Neural cell (in vitro differentiated cells): ENCODE measurements around the gene MPZL1. TPM values are rescaled to one million over a fixed set of nuclear protein-coding genes. Genes with fewer than 3 reads are reported as not detected.

Experiments
- H2AFZ ChIP-seq: fragments of 200-600, 300-800 bp; sonication (generic), shearing (Covaris generic); 2 replicates; pipeline ENCODE4 v1.6.0; 2014; ENCODE audit warnings: low read depth, mild to moderate bottlenecking, antibody characterized with exemption, low read length, moderate library complexity
- H3F3A ChIP-seq: fragments of 200-600 bp; shearing (Covaris generic); 2 replicates; pipeline ENCODE4 v1.6.1; 2016; ENCODE audit warnings: mild to moderate bottlenecking, moderate library complexity, mixed read lengths, antibody characterized with exemption, low read length; ENCODE audit not compliant: insufficient read depth, poor library complexity, severe bottlenecking
- H3K27ac ChIP-seq: fragments of 200-600, 300-800 bp; sonication (generic), shearing (Covaris generic); 2 replicates; pipeline ENCODE4 v1.5.1; 2014; ENCODE audit warnings: mild to moderate bottlenecking, low read length, moderate library complexity
- H3K27me3 ChIP-seq: fragments of 300-800, 200-600 bp; sonication (generic), shearing (Covaris generic); 2 replicates; pipeline ENCODE4 v1.6.0; 2014; ENCODE audit warnings: mild to moderate bottlenecking, low read depth, low read length, moderate library complexity; ENCODE audit not compliant: insufficient read depth
- H3K36me3 ChIP-seq: fragments of 300-800, 200-600 bp; sonication (generic), shearing (Covaris generic); 2 replicates; pipeline ENCODE4 v1.5.1; 2014; ENCODE audit warnings: mild to moderate bottlenecking, antibody characterized with exemption, low read length, moderate library complexity; ENCODE audit not compliant: insufficient read depth
- H3K4me2 ChIP-seq: fragments of 300-800, 200-600 bp; sonication (generic), shearing (Covaris generic); 2 replicates; pipeline ENCODE4 v1.6.0; 2014; ENCODE audit warnings: mild to moderate bottlenecking, low read length
- H3K4me3 ChIP-seq: fragments of 300-800, 200-600 bp; sonication (generic), shearing (Covaris generic); 2 replicates; pipeline ENCODE4 v1.5.1; 2014; ENCODE audit warnings: mild to moderate bottlenecking, low read length, moderate library complexity
- H3K79me2 ChIP-seq: fragments of 200-600 bp; shearing (Covaris generic); replicated peaks from 2 replicates; pipeline ENCODE4 v1.6.0; 2014; ENCODE audit warnings: mild to moderate bottlenecking, low read length, moderate library complexity; ENCODE audit not compliant: insufficient read depth
- H3K9ac ChIP-seq: fragments of 300-800, 200-600 bp; sonication (generic), shearing (Covaris generic); 2 replicates; pipeline ENCODE4 v1.6.1; 2016; ENCODE audit warnings: mild to moderate bottlenecking, low read length, mixed read lengths
- H3K9me2 ChIP-seq: fragments of 200-600 bp; shearing (Covaris generic); 2 replicates; pipeline ENCODE4 v1.6.1; 2016; ENCODE audit warnings: mild to moderate bottlenecking, low read length, mixed read lengths; ENCODE audit not compliant: insufficient read depth
- H3K9me3 ChIP-seq: fragments of 200-600, 300-800 bp; sonication (generic), shearing (Covaris generic); 2 replicates; pipeline ENCODE4 v1.6.1; 2016; ENCODE audit warnings: mild to moderate bottlenecking, mixed run types, low read length, moderate library complexity, mixed read lengths
- H4K20me1 ChIP-seq: fragments of 200-600 bp; shearing (Covaris generic); 2 replicates; pipeline ENCODE4 v1.6.1; 2016; ENCODE audit warnings: mild to moderate bottlenecking, mixed run types; ENCODE audit not compliant: insufficient read depth
- EP300 ChIP-seq: fragments of 450-650 bp; conservative IDR thresholded peaks from 2 replicates; pipeline ENCODE4 v1.6.1; 2014; ENCODE audit warnings: antibody characterized with exemption, mild to moderate bottlenecking, moderate library complexity; ENCODE audit not compliant: poor library complexity, severe bottlenecking
- EZH2 ChIP-seq: fragments of 200-600, 300-800 bp; shearing (Covaris generic), sonication (generic); IDR thresholded peaks from 2 replicates; pipeline ENCODE4 v1.6.1; 2014; ENCODE audit warnings: antibody characterized with exemption, low read length, borderline replicate concordance, mild to moderate bottlenecking; ENCODE audit not compliant: insufficient read depth, poor library complexity, severe bottlenecking
- MXI1 ChIP-seq: fragments of 450-650 bp; conservative IDR thresholded peaks from 2 replicates; pipeline ENCODE4 v1.6.1; 2014; ENCODE audit warnings: antibody characterized with exemption, mild to moderate bottlenecking; ENCODE audit not compliant: poor library complexity, severe bottlenecking
- POLR2AphosphoS5 ChIP-seq: IDR thresholded peaks from 2 replicates; pipeline ENCODE4 v1.6.1; 2012
- RAD21 ChIP-seq: fragments of 450-650 bp; conservative IDR thresholded peaks from 2 replicates; pipeline ENCODE4 v1.6.1; 2014; ENCODE audit warnings: antibody characterized with exemption, mild to moderate bottlenecking, moderate library complexity
- SMC3 ChIP-seq: fragments of 450-650 bp; conservative IDR thresholded peaks from 2 replicates; pipeline ENCODE4 v1.6.1; 2014; ENCODE audit warnings: antibody characterized with exemption, mild to moderate bottlenecking, moderate library complexity; ENCODE audit not compliant: poor library complexity
- TAF1 ChIP-seq: IDR thresholded peaks from 2 replicates; pipeline ENCODE4 v1.6.1; 2012; ENCODE audit warnings: low read depth
- polyA plus RNA-seq: library from polyadenylated mRNA; depleted of rRNA; stranded (reverse); fragments of >200 nt; gene quantifications from 2 replicates; pipeline ENCODE4 v1.2.3, GENCODE V29; 2014
- TF ChIP-seq, protein P1 (sequence below): IDR thresholded peaks from 2 replicates; pipeline ENCODE4 v1.6.1; 2012; ENCODE audit warnings: borderline replicate concordance
- TF ChIP-seq, protein P2 (sequence below): fragments of 450-650 bp; IDR thresholded peaks from 2 replicates; pipeline ENCODE4 v1.5.1; 2014; ENCODE audit warnings: antibody characterized with exemption, mild to moderate bottlenecking, moderate library complexity; ENCODE audit not compliant: poor library complexity, severe bottlenecking

Gene MPZL1
- polyA plus RNA-seq, 1 donor from 2014 or later: 167 TPM

DNA sequence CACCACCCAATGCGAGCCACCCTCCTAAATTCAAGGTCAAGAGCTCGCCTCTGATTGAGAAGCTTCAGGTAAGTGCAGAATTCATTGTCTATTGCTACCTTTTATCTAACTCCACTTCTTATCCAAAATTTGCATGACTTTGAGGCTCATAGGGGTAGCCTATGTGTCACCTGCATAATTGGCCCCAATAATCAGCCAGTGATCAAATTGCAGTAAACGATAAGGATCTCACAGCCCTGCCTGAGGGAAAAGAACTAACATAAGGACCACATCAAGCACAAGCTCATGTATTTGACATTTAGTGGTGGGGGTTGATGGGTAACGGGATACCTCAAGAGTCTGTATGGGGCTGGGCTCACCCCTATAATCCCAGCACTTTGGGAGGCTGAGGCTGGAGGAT lies 31.7 kb upstream of the MPZL1 start:
- Histone ChIP-seq H3K27me3 (no peaks in the 10 kb centered on the region), H3F3A (no peaks in the 10 kb centered on the region), H3K36me3 (no peaks in the 10 kb centered on the region), H4K20me1 (no peaks in the 10 kb centered on the region), H3K9me3 (no peaks in the 10 kb centered on the region), H2AFZ (no peak overlapping the region), H3K9ac (no peak overlapping the region), H3K4me3 (no peak overlapping the region), H3K4me2 (no peak overlapping the region), H3K9me2 (no peaks in the 10 kb centered on the region), H3K79me2 (no peaks in the 10 kb centered on the region), H3K27ac (no peak overlapping the region)
- no peak for TF ChIP-seq SMC3
- TF ChIP-seq EZH2: no peak
- TF ChIP-seq RAD21: no peak
- TF ChIP-seq EP300: no peak
- TF ChIP-seq POLR2AphosphoS5: no peak
- TF ChIP-seq MXI1: no peak
- TF ChIP-seq TAF1: no peak
- TF ChIP-seq, protein P1, sequence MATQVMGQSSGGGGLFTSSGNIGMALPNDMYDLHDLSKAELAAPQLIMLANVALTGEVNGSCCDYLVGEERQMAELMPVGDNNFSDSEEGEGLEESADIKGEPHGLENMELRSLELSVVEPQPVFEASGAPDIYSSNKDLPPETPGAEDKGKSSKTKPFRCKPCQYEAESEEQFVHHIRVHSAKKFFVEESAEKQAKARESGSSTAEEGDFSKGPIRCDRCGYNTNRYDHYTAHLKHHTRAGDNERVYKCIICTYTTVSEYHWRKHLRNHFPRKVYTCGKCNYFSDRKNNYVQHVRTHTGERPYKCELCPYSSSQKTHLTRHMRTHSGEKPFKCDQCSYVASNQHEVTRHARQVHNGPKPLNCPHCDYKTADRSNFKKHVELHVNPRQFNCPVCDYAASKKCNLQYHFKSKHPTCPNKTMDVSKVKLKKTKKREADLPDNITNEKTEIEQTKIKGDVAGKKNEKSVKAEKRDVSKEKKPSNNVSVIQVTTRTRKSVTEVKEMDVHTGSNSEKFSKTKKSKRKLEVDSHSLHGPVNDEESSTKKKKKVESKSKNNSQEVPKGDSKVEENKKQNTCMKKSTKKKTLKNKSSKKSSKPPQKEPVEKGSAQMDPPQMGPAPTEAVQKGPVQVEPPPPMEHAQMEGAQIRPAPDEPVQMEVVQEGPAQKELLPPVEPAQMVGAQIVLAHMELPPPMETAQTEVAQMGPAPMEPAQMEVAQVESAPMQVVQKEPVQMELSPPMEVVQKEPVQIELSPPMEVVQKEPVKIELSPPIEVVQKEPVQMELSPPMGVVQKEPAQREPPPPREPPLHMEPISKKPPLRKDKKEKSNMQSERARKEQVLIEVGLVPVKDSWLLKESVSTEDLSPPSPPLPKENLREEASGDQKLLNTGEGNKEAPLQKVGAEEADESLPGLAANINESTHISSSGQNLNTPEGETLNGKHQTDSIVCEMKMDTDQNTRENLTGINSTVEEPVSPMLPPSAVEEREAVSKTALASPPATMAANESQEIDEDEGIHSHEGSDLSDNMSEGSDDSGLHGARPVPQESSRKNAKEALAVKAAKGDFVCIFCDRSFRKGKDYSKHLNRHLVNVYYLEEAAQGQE: no peak
- TF ChIP-seq, protein P2, sequence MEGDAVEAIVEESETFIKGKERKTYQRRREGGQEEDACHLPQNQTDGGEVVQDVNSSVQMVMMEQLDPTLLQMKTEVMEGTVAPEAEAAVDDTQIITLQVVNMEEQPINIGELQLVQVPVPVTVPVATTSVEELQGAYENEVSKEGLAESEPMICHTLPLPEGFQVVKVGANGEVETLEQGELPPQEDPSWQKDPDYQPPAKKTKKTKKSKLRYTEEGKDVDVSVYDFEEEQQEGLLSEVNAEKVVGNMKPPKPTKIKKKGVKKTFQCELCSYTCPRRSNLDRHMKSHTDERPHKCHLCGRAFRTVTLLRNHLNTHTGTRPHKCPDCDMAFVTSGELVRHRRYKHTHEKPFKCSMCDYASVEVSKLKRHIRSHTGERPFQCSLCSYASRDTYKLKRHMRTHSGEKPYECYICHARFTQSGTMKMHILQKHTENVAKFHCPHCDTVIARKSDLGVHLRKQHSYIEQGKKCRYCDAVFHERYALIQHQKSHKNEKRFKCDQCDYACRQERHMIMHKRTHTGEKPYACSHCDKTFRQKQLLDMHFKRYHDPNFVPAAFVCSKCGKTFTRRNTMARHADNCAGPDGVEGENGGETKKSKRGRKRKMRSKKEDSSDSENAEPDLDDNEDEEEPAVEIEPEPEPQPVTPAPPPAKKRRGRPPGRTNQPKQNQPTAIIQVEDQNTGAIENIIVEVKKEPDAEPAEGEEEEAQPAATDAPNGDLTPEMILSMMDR: no peak

DNA sequence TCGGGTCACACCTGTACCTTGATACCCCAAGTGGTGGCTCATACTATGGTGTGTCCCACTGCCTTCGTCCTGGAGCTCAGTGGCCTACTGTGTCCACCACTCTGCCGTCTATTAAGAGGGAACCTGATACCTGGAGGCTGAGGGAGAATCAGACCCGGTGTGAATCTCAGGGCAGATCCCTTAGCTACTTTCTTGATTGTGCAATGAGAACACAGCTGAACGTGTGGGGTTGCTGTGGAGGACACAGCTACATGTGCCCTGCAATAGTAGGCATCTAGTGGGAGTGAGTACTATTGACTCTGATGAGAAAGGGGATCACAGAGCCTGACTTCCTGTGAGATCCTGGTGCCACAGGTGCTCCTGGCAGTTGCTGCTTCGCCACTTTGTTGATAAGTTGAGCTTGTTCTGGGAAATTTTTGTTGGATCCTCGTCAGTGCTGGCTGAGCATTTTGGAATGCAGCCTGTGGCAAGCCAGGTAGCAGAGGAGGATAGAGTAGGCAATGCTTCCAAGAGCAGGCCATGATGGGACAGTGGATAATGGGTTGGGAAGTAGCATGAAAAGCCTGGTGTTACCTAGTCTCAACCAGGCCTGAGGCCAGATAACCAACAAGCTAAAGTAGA lies 28.2 kb upstream of the MPZL1 start:
- TF ChIP-seq, protein P2: no peak
- TF ChIP-seq TAF1 (no peak), EZH2 (no peak), SMC3 (no peak), EP300 (no peak), POLR2AphosphoS5 (no peak), RAD21 (no peak), MXI1 (no peak)
- TF ChIP-seq, protein P1: no peak
- Histone ChIP-seq H2AFZ (no peak overlapping the region), H4K20me1 (no peaks in the 10 kb centered on the region), H3K9me3 (no peaks in the 10 kb centered on the region), H3K36me3 (no peaks in the 10 kb centered on the region), H3F3A (no peaks in the 10 kb centered on the region), H3K27ac (no peak overlapping the region), H3K9ac (no peak overlapping the region), H3K4me3 (no peak overlapping the region), H3K79me2 (no peaks in the 10 kb centered on the region), H3K9me2 (no peaks in the 10 kb centered on the region), H3K27me3 (no peaks in the 10 kb centered on the region), H3K4me2 (no peak overlapping the region)
